GM15510 (cell line): ENCODE measurements around the gene HPN.

Source experiments
- POLR2A ChIP-seq: IDR thresholded peaks from 3 replicates; pipeline ENCODE4 v1.6.1; 2011; ENCODE audit warnings: borderline replicate concordance; ENCODE audit not compliant: insufficient read length; ENCODE audit errors: extremely low read depth

HPN gene

GRCh38 chr19:35108730-35109129 lies 67.2 kb downstream of the HPN start:
- no peak for TF ChIP-seq POLR2A

DNA sequence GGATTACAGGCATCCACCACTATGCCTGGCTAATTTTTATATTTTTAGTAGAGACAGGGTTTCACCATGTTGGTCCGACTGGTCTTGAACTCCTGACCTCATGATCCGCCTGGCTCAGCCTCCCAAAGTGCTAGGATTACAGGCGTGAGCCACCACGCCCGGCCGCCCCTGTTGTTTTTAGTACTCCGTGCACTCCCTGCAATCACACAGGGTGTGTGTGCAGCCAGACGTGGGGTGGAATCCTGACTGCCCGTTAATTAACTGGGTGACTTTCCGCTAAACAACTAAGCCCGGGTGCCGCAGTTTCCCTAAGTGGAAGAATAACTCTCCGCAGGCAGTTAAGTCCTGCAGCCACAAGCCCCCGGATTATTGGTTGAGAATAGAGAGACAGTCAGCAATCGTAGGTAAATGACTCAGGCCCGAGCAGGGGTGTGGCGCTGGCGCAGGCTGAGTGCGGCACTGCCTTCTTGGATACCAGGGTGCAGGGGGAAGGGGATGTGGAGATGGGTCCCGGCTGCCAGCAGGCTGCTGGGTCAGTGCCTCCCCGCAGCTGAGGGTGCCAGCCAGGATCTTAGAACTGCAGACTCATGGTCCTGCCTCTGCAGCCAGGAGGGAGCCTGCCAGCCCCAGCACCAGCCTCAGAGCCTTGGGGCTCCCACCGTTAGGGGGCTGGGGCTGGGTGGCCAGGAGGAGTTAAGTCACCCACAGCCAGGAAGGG lies 68.0 kb downstream of the HPN start:
- TF ChIP-seq POLR2A, result no peak

DNA sequence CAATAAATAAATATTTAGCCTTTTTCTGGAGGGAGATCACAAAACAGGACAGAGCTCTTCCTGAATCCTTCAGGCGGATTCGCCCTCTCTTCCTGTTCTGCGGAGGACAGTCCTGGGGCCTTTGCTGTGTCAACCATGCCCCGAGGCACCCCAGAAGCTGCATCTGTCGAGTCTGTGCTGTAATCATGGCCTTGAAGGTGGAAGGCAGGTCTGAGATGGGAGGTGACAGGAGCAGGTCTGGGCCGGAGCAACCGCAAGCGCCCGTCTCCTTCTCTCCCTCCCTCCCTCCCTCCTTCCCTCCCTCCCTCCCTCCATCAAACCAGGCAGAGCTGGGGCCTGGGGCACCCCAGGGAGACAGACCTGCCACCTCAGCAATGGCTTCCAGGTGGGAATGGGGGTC lies 69.5 kb downstream of the HPN start:
- TF ChIP-seq POLR2A, result no peak

DNA sequence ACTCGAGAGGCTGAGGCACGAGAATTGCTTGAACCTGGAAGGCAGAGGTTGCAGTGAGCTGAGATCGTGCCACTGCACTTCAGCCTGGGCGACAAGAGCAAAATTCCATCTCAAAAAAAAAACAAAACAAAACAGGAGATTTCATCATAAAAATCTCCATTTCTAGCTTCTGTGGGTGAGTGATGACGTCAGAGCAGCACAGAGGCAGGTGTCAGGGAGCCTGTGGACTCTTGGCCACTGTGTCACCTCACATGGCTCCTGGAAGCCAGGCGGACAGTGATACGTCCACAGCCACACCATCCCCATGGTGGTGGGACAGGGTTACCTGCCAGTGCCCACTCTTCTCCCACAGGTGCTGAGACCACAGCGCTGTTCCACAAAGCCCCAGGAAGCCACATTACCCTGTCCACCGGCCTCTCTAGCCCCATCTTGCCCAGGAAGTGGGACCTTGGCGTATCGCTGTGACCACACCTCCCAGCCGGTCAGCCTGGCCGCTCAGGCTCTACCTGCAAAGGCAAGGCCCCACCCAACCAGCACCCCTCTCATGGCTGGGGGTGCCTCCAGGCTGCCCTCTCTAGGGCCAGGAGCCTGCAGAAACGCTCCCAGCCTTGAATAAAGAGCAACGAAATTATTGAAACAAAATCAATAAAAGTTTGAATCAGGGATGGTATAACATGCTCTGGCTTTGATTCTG lies 71.6 kb downstream of the HPN start:
- no peak for TF ChIP-seq POLR2A

GRCh38 chr19:35114353-35115176 lies 73.0 kb downstream of the HPN start:
- TF ChIP-seq POLR2A, result no peak

- no peak for TF ChIP-seq POLR2A
These were observed 73.8 kb downstream of the HPN start, which contains the start of gene FXYD3 for GRCh38 chr19:35115177-35115951. TSS of gene FXYD3 (plus strand) at chr19:35115823. CDS start at chr19:35119377, 3,554 bp downstream.
